Non-pigmented ciliary epithelial cell (primary cell): ENCODE results near the gene OR6A2.
A peak's percentile ranks its signal among the peaks of the same experiment; 100 is the strongest.

Source experiments
- DNase-seq: peaks from one replicate; pipeline ENCODE4 v3.0.0-alpha.2; 2010; ENCODE audit warnings: low read depth

Gene OR6A2

DNA sequence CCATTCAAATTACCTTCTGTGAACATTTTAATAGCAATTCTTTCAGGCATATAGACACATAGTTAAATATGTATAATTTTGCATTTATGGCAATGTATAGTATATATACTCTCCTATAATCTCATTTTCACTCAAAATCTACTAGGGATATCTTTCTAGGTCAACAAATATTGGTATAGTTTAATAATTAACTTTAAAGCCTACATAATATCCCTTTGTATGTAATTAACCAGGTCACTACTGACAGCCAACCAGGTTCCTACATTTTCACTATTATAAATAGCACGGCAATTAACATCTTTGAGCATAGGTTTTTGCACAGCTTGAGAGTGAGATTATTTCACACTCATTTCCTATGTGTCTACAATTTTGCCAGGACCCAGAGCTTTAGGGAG, 43.5 kb downstream of the OR6A2 start:
- DNase-seq: no peak

DNA sequence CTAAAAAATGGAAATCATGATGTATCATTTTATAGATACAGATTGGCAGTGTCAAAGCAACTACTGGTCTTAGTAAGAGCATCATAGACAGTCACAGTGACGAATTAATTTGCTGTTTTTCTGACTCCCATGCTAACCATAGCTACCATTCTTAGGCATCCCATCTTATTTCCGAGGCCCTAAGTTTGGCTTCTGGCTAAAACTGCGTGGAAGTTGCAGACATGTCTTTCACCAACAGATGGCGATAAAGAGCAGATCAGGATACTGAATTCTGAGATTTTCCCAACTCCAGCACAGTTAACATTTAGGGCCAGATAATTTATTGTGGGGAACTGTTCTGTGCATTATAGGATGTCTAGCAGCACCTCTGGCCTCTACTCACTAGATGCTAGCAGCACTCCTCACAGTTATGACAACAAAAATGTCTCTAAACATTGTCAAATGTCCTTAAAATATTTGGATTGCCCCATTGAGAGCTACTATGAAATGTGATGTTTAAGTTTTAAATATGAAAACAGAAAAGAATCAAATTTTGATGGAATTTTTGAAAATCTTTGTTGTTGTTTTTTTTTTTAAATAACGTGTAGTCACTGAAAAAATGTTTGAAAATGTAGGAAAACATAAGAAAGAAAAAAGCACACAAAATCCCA, 44.1 kb downstream of the OR6A2 start:
- peak; percentile 4 for DNase-seq

DNA sequence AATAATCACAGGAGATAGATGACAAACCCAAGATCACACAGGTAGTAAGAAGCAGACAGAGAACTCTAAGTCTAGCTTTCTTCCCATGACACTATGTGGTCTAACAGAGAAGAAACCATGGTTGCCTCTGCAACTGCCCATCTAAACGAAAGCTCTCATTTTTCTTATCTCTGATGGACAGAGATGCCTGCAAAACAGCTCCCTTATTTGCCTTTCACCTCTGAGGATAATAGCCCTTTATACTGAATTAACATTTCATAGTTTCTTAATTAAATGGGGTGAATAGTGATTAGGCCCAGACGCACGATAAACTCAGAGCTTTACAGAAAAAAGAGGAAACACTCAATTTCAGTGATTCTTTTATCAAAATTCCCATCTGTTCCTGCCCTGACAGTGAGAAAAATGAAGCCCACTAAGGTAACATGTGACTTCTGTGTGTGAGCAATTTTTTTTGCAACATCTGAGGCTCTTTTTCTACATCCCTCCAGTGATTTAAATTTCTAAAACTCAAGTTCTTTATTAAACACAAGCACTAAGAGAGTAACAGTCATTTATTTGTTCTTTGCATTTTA, 52.3 kb downstream of the OR6A2 start:
- DNase-seq: no peak

DNA sequence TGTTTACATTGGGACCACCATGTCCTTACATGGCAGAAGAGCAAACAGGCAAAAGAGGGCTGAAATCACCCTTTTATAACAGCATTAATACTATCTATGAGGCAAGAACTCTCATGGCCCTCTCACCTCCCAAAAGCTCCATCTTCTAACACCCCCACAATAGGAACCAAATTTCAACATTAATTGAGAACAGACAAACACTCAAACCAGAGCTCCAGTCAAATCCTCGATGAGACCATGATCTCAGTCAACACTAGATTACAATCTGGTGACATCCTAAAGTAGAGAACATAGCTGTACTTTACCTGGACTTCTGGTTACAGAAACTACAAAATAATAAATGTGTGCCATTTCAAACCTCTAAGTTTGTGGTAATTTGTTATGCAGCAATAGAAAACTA, 52.9 kb downstream of the OR6A2 start:
- no peak for DNase-seq

DNA sequence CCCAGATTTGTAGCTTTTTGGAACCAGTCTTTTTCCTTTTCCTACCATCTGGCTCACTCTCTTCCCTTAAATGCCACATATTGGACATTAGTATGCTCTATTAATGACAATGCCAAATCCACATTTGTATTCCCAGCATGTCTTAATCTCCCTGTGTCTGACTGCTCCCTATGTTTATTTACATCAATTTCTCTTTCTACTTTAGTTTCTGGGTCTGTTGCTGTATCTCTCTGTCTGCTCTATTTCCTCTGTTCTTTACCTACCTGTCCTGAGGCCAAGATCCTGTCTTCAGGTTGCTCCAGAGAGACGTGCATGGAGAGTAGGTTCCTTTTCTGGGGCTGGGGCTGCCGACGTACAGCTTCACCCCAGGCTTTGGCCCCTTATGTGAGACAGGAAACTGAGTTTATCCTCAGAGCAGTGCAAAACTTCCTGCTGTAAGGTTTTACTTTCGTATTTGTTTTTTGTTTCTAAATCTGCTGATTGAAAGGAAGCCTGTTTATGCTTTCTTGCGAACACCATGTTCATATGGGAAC, 53.3 kb downstream of the OR6A2 start:
- DNase-seq: no peak

DNA sequence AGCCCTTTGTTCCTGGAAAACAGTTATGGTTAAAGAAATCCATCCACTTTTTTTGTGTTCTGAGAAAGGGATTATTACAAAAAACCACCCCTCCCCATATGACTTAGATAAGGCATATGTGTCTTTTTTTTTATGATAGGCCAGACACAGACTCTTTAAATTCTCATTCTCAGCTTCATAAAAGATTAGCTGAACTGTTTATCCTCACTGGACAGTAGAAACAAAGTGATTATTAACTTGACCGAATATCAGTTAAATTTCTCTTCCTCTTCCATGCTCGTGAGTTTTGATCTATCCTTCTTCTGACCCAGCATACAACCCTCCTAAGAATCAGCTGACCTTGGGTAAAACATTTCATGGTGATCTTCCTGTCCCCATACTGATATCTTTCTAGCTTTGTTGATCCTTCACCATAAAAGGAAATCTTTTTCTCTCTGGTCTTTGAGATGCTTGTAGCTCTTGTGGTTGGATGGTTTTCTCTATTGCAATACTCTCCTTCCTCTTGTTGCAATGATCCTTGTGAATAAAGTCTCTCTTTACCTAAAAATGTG, 53.9 kb downstream of the OR6A2 start:
- no peak for DNase-seq

DNA sequence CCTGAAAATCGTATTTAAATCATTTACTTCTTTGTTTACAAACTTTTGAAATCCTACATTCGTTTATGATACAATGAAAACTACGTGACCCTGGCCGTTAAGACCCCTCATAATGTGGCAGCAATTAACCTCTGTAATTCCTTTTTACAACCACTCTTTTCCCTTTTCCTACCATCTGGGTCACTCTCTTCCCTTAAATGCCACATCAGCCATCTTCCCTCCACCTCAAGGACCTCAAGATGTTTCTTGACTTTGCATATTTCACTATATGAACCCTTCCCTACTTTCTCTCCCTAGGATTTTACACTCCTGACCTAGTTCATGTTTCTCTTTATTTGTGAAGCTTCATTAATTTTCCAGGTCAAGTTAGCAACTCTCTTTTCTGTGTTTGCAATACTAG, 54.5 kb downstream of the OR6A2 start:
- no peak for DNase-seq

DNA sequence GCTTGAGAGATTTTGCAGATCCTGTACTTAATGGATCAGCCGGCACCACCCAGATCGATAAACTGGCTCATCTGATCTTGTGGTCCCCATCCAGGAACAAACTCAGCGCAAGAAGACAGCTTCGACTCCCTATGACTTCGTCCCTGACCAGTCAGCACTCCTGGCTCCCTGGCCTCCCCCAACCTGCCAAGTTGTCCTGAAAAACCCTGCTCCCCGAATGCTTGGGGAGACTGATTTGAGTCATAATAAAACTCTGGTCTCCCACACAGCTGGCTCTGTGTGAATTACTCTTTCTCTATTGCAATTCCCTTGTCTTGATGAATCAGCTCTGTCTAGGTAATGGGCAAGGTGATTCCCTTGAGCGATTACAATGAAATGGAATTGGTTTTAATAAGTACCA, 57.2 kb downstream of the OR6A2 start:
- DNase-seq: no peak
